SK-N-SH (cell line): ENCODE results near the gene ACSF3. TPM values are rescaled to one million over a fixed set of nuclear protein-coding genes. Genes with fewer than 3 reads are reported as not detected.
"Not testable (repeated sequence)": the region's sequence is repeated elsewhere in the genome, so short reads cannot be mapped to it uniquely, and the experiment has no call there.

Source experiments
- CTCF ChIA-PET: fragments of 300-600, 350-600 bp; formaldehyde crosslinking; extraction: SDS; loops from one replicate; lab custom pipeline; 2021; lab: Yijun Ruan, JAX
- POLR2A ChIA-PET: fragments of 350-600 bp; sonication (Branson Sonifier 250); formaldehyde crosslinking; extraction: SDS; loops from one replicate; lab custom pipeline; 2020; ENCODE audit warnings: antibody characterized with exemption, inconsistent platforms; lab: Yijun Ruan, JAX
- DNase-seq: peaks from one replicate; pipeline ENCODE4 v3.0.0; 2012
- H2AFZ ChIP-seq: fragments of 200-600 bp; sonication (generic); 2 replicates; pipeline ENCODE4 v1.8.1; 2016; ENCODE audit warnings: antibody characterized with exemption, mild to moderate bottlenecking, low read depth
- H3F3A ChIP-seq: fragments of 200-600 bp; sonication (generic); replicated peaks from 2 replicates; pipeline ENCODE3; 2016; ENCODE audit warnings: antibody characterized with exemption, mild to moderate bottlenecking; ENCODE audit not compliant: insufficient read depth
- H3K27ac ChIP-seq, 2 experiments: fragments of 200-500 bp in 1 of 2; fragments of 200-600 bp in 1 of 2; sonication (Bioruptor generic) in 1 of 2; sonication (generic), shearing (Covaris generic) in 1 of 2; 2 replicates each; pipeline versions ENCODE4 v1.5.1 to v1.6.1; 2014 to 2016; ENCODE audit warnings: low read depth in 2 of 2, inconsistent platforms in 1 of 2, low read length in 1 of 2, mild to moderate bottlenecking in 1 of 2, mixed read lengths in 1 of 2
- H3K27me3 ChIP-seq: fragments of 200-600 bp; sonication (generic), shearing (Covaris generic); 2 replicates; pipeline ENCODE4 v1.6.1; 2016; ENCODE audit warnings: mixed run types; ENCODE audit not compliant: insufficient read depth
- H3K36me3 ChIP-seq, 2 experiments: fragments of 200-500 bp in 1 of 2; fragments of 200-600 bp in 1 of 2; sonication (Bioruptor generic) in 1 of 2; sonication (generic) in 1 of 2; replicated peaks in 1 of 2; 2 replicates each; pipeline versions ENCODE3 to v1.5.1; 2014 to 2016; ENCODE audit warnings: low read length in 1 of 2, mild to moderate bottlenecking in 1 of 2; ENCODE audit not compliant: insufficient read depth in 2 of 2, control insufficient read depth in 1 of 2
- H3K4me1 ChIP-seq, 2 experiments: fragments of 200-500 bp in 1 of 2; fragments of 200-600 bp in 1 of 2; sonication (Bioruptor generic) in 1 of 2; sonication (generic), shearing (Covaris generic) in 1 of 2; 2 replicates each; pipeline versions ENCODE4 v1.5.1 to v1.6.1; 2014 to 2016; ENCODE audit warnings: low read depth in 1 of 2, low read length in 1 of 2, mixed run types in 1 of 2; ENCODE audit not compliant: insufficient read depth in 2 of 2, control insufficient read depth in 1 of 2
- H3K4me2 ChIP-seq: fragments of 200-600 bp; sonication (generic), shearing (Covaris generic); 2 replicates; pipeline ENCODE4 v1.6.1; 2017; ENCODE audit warnings: mixed run types
- H3K4me3 ChIP-seq, 2 experiments: fragments of 200-500 bp in 1 of 2; fragments of 200-600 bp in 1 of 2; sonication (Bioruptor generic) in 1 of 2; sonication (generic), shearing (Covaris generic) in 1 of 2; 2 replicates each; pipeline versions ENCODE4 v1.5.1 to v1.8.1; 2014 to 2016; ENCODE audit warnings: low read depth in 2 of 2, inconsistent platforms in 1 of 2, low read length in 1 of 2, mild to moderate bottlenecking in 1 of 2, mixed read lengths in 1 of 2, moderate library complexity in 1 of 2
- H3K79me2 ChIP-seq: fragments of 200-600 bp; sonication (generic); 2 replicates; pipeline ENCODE4 v1.8.1; 2017; ENCODE audit warnings: mild to moderate bottlenecking; ENCODE audit not compliant: insufficient read depth
- H3K9ac ChIP-seq: fragments of 200-600 bp; sonication (generic); 2 replicates; pipeline ENCODE4 v1.6.1; 2017; ENCODE audit warnings: mixed run types
- H3K9me2 ChIP-seq: fragments of 200-600 bp; sonication (generic); 2 replicates; pipeline ENCODE4 v1.6.1; 2017; ENCODE audit warnings: mixed run types
- H3K9me3 ChIP-seq: fragments of 200-600 bp; sonication (generic); 2 replicates; pipeline ENCODE4 v1.6.1; 2017; ENCODE audit warnings: mixed run types, mild to moderate bottlenecking, moderate library complexity
- H4K20me1 ChIP-seq: fragments of 200-600 bp; sonication (generic); 2 replicates; pipeline ENCODE4 v1.6.1; 2017; ENCODE audit warnings: mild to moderate bottlenecking, mixed run types; ENCODE audit not compliant: insufficient read depth
- EP300 ChIP-seq, 2 experiments: IDR thresholded peaks; 2 replicates each; pipeline versions ENCODE4 v1.4.0 to v1.6.1; 2012; ENCODE audit warnings: borderline replicate concordance in 1 of 2, low read depth in 1 of 2, low read length in 1 of 2
- EZH2phosphoT487 ChIP-seq: fragments of 200-600 bp; sonication (generic); IDR thresholded peaks from 2 replicates; pipeline ENCODE4 v1.6.1; 2017; ENCODE audit warnings: low read depth, mixed run types, mild to moderate bottlenecking, antibody characterized with exemption, moderate library complexity, borderline replicate concordance
- FOSL2 ChIP-seq: IDR thresholded peaks from 2 replicates; pipeline ENCODE4 v1.4.0; 2012; ENCODE audit warnings: low read depth, mild to moderate bottlenecking, moderate library complexity, borderline replicate concordance
- FOXJ3 ChIP-seq: sonication (generic); formaldehyde crosslinking; IDR thresholded peaks from 2 replicates; pipeline ENCODE4 v1.5.1; 2020; ENCODE audit warnings: mild to moderate bottlenecking, missing genetic modification reagents
- GATA2 ChIP-seq: sonication (generic); formaldehyde crosslinking; IDR thresholded peaks from 2 replicates; pipeline ENCODE4 v1.5.0; 2020; ENCODE audit warnings: mild to moderate bottlenecking, missing genetic modification reagents
- JUND ChIP-seq: IDR thresholded peaks from 2 replicates; pipeline ENCODE4 v1.4.0; 2012
- NFIC ChIP-seq: IDR thresholded peaks from 2 replicates; pipeline ENCODE4 v1.4.0; 2012; ENCODE audit warnings: borderline replicate concordance
- POLR2AphosphoS5 ChIP-seq: IDR thresholded peaks from 2 replicates; pipeline ENCODE4 v1.6.1; 2012; ENCODE audit warnings: low read depth, low read length
- RAD21 ChIP-seq: IDR thresholded peaks from 2 replicates; pipeline ENCODE4 v1.6.1; 2012; ENCODE audit warnings: mild to moderate bottlenecking, low read length
- RFX5 ChIP-seq: IDR thresholded peaks from 2 replicates; pipeline ENCODE4 v1.6.1; 2012; ENCODE audit warnings: mild to moderate bottlenecking, improper control_type of control experiment, low read length
- SIN3A ChIP-seq: IDR thresholded peaks from 2 replicates; pipeline ENCODE4 v1.6.1; 2012; ENCODE audit warnings: low read depth, mild to moderate bottlenecking, low read length, moderate library complexity, borderline replicate concordance
- TAF1 ChIP-seq: IDR thresholded peaks from 2 replicates; pipeline ENCODE4 v1.6.1; 2012; ENCODE audit warnings: low read depth, mild to moderate bottlenecking, low read length, moderate library complexity, borderline replicate concordance
- WGBS: methylation state at CpG from one replicate; pipeline ENCODE4 v1.1.6; 2017; ENCODE audit warnings: low lambda C conversion rate; 5-methylcytosine and 5-hydroxymethylcytosine counted together
- polyA plus RNA-seq, 3 experiments: library from polyadenylated mRNA; depleted of rRNA; stranded (reverse); fragments of >200 nt; gene quantifications; 2 replicates each; pipeline ENCODE4 v1.2.3, GENCODE V29; 2012
- TF ChIP-seq, protein P1 (sequence below): fragments of 150-350 bp; IDR thresholded peaks from 2 replicates; pipeline ENCODE4 v1.6.1; 2017; ENCODE audit warnings: antibody characterized with exemption, low read length, low read depth, borderline replicate concordance
- TF ChIP-seq, protein P2 (sequence below): IDR thresholded peaks from 2 replicates; pipeline ENCODE4 v1.4.0; 2012; ENCODE audit warnings: low read depth, borderline replicate concordance
- TF ChIP-seq, protein P3 (sequence below): IDR thresholded peaks from 2 replicates; pipeline ENCODE4 v1.4.0; 2012; ENCODE audit warnings: low read depth, borderline replicate concordance

Gene ACSF3
- polyA plus RNA-seq, 1 of the 3 experiments (the other 2 are of a cell fraction): 18.8 TPM

DNA sequence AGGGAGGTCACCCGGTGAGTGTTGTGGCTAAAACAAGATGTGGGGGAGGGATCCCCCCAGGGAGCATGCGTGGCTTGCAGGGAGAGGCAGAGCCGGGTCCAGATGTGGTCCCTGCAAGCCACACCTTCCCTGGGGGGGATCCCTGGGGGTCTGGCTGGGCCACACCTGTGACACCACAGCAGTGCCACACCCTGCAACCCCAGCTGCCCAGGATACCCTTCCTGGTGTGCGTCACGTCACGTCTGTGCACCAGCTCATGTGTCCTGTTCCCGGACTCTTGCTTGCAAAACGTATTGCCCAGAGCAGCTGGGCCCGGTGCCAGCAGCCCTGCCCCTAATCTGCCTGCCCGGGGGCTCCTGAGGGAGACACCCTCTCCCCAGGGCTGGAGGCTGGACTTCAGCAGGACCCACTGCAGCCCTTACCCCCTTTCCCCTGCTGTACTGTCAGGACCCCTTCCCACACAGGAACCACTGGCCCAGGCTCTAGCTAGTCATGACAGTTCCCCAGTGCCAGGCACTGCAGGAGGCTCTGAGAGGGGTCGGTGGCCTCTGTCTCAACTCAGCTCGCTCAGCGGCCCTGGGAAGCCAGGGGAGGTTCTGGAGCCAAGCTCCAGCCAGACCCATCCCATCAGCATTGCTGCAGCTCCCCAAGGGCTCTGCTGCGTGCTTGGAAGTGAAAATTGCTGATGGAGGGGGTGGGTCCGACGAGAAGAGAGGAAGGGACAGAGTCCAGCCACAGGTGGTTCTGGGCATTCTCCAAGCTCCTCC, 25.8 kb upstream of the ACSF3 start (continued):
- TF ChIP-seq GATA2 (CRISPR knock-in tag) (no peak), POLR2AphosphoS5 (no peak), RFX5 (no peak)
- TF ChIP-seq, protein P1, sequence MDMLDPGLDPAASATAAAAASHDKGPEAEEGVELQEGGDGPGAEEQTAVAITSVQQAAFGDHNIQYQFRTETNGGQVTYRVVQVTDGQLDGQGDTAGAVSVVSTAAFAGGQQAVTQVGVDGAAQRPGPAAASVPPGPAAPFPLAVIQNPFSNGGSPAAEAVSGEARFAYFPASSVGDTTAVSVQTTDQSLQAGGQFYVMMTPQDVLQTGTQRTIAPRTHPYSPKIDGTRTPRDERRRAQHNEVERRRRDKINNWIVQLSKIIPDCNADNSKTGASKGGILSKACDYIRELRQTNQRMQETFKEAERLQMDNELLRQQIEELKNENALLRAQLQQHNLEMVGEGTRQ: no peak
- TF ChIP-seq, all 33 proteins: peak for 0

DNA sequence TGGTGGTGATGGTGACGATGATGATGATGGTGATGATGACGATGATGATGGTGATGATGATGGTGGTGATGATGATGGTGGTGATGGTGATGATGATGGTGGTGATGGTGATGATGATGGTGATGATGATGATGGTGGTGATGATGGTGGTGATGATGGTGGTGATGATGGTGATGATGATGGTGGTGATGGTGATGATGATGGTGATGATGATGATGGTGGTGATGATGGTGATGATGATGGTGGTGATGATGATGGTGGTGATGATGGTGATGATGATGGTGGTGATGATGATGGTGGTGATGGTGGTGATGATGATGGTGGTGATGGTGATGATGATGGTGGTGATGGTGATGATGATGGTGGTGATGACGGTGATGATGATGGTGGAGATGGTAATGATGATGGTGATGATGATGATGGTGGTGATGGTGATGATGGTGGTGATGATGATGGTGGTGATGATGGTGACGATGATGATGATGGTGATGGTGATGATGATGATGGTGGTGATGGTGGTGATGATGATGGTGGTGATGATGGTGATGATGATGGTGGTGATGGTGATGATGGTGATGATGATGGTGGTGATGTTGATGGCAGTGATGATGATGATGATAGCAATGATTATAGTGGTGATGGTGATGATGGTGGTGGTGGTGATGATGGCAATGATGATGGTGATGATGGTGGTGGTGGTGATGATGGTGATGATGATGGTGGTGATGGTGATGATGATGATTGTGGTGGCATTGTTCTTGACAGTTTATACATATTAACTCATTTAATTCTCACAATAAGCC, 24.6 kb upstream of the ACSF3 start:
- 62% methylated on average over 4 of the region's 4 CpGs for WGBS
- POLR2A ChIA-PET, H3F3A ChIP-seq, H3K9me3 ChIP-seq, H3K9ac ChIP-seq, H3K4me2 ChIP-seq, H3K27ac ChIP-seq, H2AFZ ChIP-seq, H3K27me3 ChIP-seq, H4K20me1 ChIP-seq, H3K36me3 ChIP-seq, DNase-seq, H3K4me3 ChIP-seq, H3K9me2 ChIP-seq, H3K79me2 ChIP-seq: not testable (repeated sequence)
- CTCF ChIA-PET: interaction anchor here (1.4 kb wide), 1 partner anchor 29 kb away, joined by 3 read pairs; no protein-coding TSS in a partner anchor
- peaks cover 0 to 29% of the 10 kb centered on the region in 2 experiments; a peak in 1 of 4 replicates for H3K4me1 ChIP-seq

DNA sequence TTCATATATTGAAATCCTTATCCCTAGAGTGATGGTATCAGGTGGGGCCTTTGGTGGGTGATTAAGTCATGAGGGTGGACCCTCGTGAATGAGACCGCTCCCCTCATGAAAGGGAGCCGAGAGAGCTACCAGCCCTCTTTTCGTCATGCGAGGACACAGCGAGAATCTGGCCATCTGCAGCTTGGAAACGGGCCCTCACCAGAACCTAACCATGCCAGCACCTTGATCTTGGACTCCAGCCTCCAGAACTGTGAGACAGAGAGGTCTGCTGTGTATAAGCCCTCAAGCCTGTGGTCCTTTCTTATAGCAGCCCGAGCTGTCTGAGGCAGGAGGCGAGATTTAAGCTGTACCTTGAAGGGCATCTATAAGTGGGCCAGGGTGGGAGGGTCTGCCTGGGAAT, 23.7 kb upstream of the ACSF3 start:
- Histone ChIP-seq H3K27me3 (0 out of 2 replicates have a peak, but pooled peaks cover 6% of the 10 kb centered on the region), H3K36me3 (no peaks in the 10 kb centered on the region), H3K9me2 (no peaks in the 10 kb centered on the region), H2AFZ (no peak overlapping the region), H3F3A (peaks cover 14% of the 10 kb centered on the region), H3K4me2 (no peak overlapping the region), H4K20me1 (no peaks in the 10 kb centered on the region), H3K79me2 (no peaks in the 10 kb centered on the region), H3K9ac (no peak overlapping the region)
- WGBS: 67% methylated on average over 8 of the region's 9 CpGs
- ChIA-PET CTCF (interaction anchor here (1.4 kb wide), 1 partner anchor 29 kb away, joined by 3 read pairs; no protein-coding TSS in a partner anchor), POLR2A (no interaction called here)
- TF ChIP-seq TAF1 (no peak), EP300 (IDR thresholded peaks at IDR 0.05; ENCODE audit: borderline replicate concordance in 1 of 2, low read depth in 1 of 2, low read length in 1 of 2) (no peak), RAD21 (no peak), FOXJ3 (no peak), JUND (no peak), FOSL2 (no peak), NFIC (no peak), POLR2AphosphoS5 (no peak), EZH2phosphoT487 (no peak), SIN3A (no peak), GATA2 (CRISPR knock-in tag) (no peak)
- TF ChIP-seq, protein P2, sequence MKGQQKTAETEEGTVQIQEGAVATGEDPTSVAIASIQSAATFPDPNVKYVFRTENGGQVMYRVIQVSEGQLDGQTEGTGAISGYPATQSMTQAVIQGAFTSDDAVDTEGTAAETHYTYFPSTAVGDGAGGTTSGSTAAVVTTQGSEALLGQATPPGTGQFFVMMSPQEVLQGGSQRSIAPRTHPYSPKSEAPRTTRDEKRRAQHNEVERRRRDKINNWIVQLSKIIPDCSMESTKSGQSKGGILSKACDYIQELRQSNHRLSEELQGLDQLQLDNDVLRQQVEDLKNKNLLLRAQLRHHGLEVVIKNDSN: no peak
- TF ChIP-seq, protein P3, sequence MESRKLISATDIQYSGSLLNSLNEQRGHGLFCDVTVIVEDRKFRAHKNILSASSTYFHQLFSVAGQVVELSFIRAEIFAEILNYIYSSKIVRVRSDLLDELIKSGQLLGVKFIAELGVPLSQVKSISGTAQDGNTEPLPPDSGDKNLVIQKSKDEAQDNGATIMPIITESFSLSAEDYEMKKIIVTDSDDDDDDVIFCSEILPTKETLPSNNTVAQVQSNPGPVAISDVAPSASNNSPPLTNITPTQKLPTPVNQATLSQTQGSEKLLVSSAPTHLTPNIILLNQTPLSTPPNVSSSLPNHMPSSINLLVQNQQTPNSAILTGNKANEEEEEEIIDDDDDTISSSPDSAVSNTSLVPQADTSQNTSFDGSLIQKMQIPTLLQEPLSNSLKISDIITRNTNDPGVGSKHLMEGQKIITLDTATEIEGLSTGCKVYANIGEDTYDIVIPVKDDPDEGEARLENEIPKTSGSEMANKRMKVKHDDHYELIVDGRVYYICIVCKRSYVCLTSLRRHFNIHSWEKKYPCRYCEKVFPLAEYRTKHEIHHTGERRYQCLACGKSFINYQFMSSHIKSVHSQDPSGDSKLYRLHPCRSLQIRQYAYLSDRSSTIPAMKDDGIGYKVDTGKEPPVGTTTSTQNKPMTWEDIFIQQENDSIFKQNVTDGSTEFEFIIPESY: no peak
- TF ChIP-seq, all 33 proteins: peak for 0
- H3K9me3 ChIP-seq: no peaks in the 10 kb centered on the region
- H3K27ac ChIP-seq: no peak overlapping the region
- H3K4me3 ChIP-seq: no peak overlapping the region
- DNase-seq: no peak
- H3K4me1 ChIP-seq: peaks cover 0 to 29% of the 10 kb centered on the region in 2 experiments; a peak in 1 of 4 replicates
